ENCODE measurements around the gene TBC1D9. TPM values are rescaled to one million over a fixed set of nuclear protein-coding genes. Genes with fewer than 3 reads are reported as not detected.
A peak's percentile ranks its signal among the peaks of the same experiment; 100 is the strongest.

Gene TBC1D9
- total and polyA plus RNA-seq, 8 donors: 4.9 to 38.2 (median 12.2) TPM

DNA sequence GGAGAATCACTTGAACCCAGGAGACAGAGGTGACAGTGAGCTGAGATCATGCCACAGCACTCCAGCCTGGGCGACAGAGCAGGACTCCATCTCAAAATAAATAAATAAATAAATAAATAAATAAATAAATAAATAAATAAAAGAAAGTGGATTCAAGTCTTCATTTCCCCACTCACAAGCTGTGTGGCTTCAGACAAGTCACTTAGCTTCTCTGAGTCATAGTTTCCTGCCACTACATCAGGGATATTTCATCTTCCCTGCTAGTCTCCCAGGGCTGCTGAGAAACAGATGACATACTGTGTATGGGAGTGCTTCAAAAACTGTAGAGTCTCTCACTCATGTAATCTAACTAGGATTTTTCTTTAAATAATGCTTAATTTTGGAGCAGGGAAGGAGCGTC lies 37.2 kb downstream of the TBC1D9 start:
- H3K27ac ChIP-seq: peak overlapping the region in 2 of 5 donors; percentile 24 to 67

DNA sequence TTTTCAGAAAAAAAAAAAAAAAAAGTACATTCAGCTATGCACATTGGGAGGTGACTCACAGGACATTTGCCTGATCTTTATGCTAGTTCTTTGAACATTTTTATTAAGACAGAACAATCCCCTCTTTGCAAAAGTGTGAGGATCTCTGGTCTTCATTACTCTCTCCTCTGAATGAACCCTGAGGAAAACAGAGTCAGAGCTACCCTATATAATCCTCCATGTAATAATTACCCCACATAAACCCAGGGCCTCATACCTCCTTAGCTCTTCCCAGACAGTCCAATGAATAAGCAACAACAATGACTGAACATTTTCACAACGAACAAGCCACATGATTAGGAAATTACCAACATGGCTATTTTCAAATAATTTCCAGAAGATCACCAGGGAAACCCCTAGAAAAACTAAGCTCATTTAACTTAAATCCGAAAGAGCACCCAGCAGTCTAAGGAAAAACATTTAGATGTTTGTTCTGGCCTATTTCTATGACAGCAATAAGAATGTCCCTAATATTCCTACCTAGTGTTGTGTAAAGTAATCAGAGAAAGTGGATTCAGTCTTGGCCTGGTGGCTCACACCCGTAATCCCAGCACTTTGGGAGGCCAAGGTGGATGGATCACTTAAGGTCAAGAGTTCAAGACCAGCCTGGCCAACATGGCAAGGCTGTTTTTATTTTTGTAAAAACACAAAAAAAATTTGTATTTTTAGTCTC lies 37.8 kb downstream of the TBC1D9 start:
- TF ChIP-seq EP300 (IDR thresholded peaks at IDR 0.05) (no peak), POLR2A (IDR thresholded peaks at IDR 0.05) (no peak), POLR2AphosphoS5 (IDR thresholded peaks at IDR 0.05) (no peak)
- TF ChIP-seq, protein P1, sequence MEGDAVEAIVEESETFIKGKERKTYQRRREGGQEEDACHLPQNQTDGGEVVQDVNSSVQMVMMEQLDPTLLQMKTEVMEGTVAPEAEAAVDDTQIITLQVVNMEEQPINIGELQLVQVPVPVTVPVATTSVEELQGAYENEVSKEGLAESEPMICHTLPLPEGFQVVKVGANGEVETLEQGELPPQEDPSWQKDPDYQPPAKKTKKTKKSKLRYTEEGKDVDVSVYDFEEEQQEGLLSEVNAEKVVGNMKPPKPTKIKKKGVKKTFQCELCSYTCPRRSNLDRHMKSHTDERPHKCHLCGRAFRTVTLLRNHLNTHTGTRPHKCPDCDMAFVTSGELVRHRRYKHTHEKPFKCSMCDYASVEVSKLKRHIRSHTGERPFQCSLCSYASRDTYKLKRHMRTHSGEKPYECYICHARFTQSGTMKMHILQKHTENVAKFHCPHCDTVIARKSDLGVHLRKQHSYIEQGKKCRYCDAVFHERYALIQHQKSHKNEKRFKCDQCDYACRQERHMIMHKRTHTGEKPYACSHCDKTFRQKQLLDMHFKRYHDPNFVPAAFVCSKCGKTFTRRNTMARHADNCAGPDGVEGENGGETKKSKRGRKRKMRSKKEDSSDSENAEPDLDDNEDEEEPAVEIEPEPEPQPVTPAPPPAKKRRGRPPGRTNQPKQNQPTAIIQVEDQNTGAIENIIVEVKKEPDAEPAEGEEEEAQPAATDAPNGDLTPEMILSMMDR (IDR thresholded peaks at IDR 0.05): no peak
- Histone ChIP-seq H3K9me3 (no peaks in the 10 kb centered on the region), H3K27ac (peak overlapping the region in 2 of 5 donors; percentile 24 to 67), H3K27me3 (no peaks in the 10 kb centered on the region), H3K36me3 (no peaks in the 10 kb centered on the region), H3K4me1 (peaks cover 21 to 31% (median 28%) of the 10 kb centered on the region in 4 donors), H3K4me3 (no peak overlapping the region)
- WGBS, 5 donors: 64 to 79% (median 68%) methylated on average over 3 of the region's 3 CpGs
- DNase-seq: no peak
- intact Hi-C loops (cut with DNase I; ENCODE audit: low total_unique reads): no loop called here

More for the DNA sequence above, 37.2 kb downstream of the TBC1D9 start:
- TF ChIP-seq POLR2A (IDR thresholded peaks at IDR 0.05): no peak
- TF ChIP-seq POLR2AphosphoS5 (IDR thresholded peaks at IDR 0.05): no peak
- TF ChIP-seq, protein P1 (IDR thresholded peaks at IDR 0.05): no peak
- no peak for TF ChIP-seq EP300 (IDR thresholded peaks at IDR 0.05)
- Histone ChIP-seq H3K27me3 (no peaks in the 10 kb centered on the region), H3K9me3 (no peaks in the 10 kb centered on the region), H3K4me1 (peaks cover 21 to 31% (median 28%) of the 10 kb centered on the region in 4 donors), H3K36me3 (no peaks in the 10 kb centered on the region), H3K4me3 (no peak overlapping the region)
- DNase-seq: no peak
- intact Hi-C loops (cut with DNase I; ENCODE audit: low total_unique reads): no loop called here
- WGBS, 5 donors: 78 to 90% (median 88%) methylated on average over 2 of the region's 2 CpGs

DNA sequence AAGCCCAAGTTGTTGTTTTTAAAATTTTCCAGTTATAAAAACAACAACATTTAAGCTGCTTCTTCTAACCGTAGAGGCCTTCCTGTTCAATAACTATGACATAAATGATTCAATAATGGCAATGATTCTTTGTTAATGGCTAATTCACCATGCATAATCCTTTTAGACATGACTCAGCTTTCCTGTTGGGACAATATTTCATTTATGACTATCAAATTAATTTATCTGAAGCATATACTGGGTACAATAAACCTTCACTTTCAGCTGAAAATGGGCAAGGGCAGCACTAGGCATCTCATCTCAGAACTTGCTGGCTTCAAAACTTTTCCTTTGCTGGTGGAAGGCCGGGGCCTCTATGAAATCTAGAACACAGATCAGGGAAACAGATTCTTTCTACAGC lies 38.9 kb downstream of the TBC1D9 start:
- Histone ChIP-seq H3K4me3 (no peak overlapping the region), H3K27ac (no peak overlapping the region), H3K9me3 (no peaks in the 10 kb centered on the region), H3K27me3 (no peaks in the 10 kb centered on the region), H3K4me1 (peaks cover 21 to 31% (median 28%) of the 10 kb centered on the region in 4 donors), H3K36me3 (no peaks in the 10 kb centered on the region)
- intact Hi-C loops (cut with DNase I; ENCODE audit: low total_unique reads): no loop called here
- no peak for TF ChIP-seq POLR2A (IDR thresholded peaks at IDR 0.05)
- TF ChIP-seq POLR2AphosphoS5 (IDR thresholded peaks at IDR 0.05): no peak
- no peak for TF ChIP-seq EP300 (IDR thresholded peaks at IDR 0.05)
- TF ChIP-seq, protein P1 (IDR thresholded peaks at IDR 0.05): no peak
- WGBS, 5 donors: 62 to 84% (median 76%) methylated on average over 2 of the region's 2 CpGs
- DNase-seq: no peak

DNA sequence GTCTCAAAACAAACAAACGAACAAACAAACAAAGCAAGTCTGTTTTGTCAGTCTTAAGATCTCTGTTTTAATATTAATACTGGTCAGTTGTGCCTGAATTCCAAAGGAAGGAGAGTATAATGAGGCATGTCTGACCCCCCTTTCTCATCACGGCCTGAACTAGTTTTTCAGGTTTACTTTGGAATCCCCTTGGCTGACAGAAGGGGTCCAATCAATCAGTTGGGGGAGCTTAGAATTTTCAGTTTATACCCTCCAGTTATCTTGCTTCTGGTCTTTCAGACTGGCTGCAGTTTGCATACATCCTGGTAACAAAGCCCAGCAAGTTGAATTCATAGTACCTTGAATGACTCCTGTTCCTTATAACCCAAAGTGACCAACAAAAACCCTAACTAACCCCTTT lies 41.1 kb downstream of the TBC1D9 start:
- Histone ChIP-seq H3K27me3 (no peaks in the 10 kb centered on the region), H3K4me1 (peaks cover 9 to 20% (median 15%) of the 10 kb centered on the region in 4 donors), H3K4me3 (no peak overlapping the region), H3K27ac (no peak overlapping the region), H3K36me3 (no peaks in the 10 kb centered on the region), H3K9me3 (no peaks in the 10 kb centered on the region)
- TF ChIP-seq EP300 (IDR thresholded peaks at IDR 0.05) (no peak), POLR2A (IDR thresholded peaks at IDR 0.05) (no peak)
- TF ChIP-seq, protein P1 (IDR thresholded peaks at IDR 0.05): no peak
- intact Hi-C loops (cut with DNase I; ENCODE audit: low total_unique reads): no loop called here
- 66 to 85% (median 71%) methylated on average over 2 of the region's 2 CpGs for WGBS, 5 donors
- no peak for DNase-seq
